ENCODE measurements around the gene KCNE4.

Gene KCNE4

DNA sequence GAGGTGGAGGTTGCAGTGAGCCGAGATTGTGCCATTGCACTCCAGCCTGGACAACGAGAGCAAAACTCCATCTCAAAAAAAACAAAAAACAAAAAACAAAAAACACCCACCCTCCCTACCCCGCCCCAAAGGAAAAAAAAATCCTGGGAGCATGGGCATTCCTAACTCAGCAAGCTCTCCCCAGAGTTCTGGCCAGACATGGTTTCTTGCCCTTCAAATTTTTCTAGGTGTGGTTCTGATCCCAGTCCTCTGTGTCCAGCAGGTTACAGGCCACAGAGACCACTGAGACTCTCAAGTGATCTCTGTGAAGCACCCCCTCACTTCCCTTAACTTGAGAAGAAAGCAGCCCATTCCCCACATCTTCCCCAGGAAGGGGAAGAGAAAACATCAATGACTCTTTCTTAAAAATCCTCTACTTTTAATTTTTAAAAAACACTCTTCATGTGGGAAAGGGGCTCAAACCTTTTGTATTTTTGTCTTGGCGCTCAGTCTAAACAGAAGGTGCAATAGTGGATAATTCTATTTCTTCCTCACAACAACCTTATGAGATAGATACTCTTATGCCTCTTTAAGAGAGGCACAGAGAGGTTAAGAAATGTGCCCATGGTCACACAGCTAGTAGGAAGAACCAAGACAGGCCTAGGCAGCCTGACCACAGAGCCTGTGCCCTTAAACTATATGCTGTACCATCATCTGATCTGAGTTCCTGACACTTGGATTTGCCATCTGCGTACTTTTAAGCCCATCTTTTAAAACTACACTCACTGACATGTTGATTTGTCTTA, 6.9 kb upstream of the KCNE4 start:
- no peak overlapping the region for H3K27ac ChIP-seq
- TF ChIP-seq, protein P1, sequence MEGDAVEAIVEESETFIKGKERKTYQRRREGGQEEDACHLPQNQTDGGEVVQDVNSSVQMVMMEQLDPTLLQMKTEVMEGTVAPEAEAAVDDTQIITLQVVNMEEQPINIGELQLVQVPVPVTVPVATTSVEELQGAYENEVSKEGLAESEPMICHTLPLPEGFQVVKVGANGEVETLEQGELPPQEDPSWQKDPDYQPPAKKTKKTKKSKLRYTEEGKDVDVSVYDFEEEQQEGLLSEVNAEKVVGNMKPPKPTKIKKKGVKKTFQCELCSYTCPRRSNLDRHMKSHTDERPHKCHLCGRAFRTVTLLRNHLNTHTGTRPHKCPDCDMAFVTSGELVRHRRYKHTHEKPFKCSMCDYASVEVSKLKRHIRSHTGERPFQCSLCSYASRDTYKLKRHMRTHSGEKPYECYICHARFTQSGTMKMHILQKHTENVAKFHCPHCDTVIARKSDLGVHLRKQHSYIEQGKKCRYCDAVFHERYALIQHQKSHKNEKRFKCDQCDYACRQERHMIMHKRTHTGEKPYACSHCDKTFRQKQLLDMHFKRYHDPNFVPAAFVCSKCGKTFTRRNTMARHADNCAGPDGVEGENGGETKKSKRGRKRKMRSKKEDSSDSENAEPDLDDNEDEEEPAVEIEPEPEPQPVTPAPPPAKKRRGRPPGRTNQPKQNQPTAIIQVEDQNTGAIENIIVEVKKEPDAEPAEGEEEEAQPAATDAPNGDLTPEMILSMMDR (IDR thresholded peaks at IDR 0.05) = no peak
- TF ChIP-seq ZFX (IDR thresholded peaks at IDR 0.05; ENCODE audit: borderline replicate concordance) = no peak

DNA sequence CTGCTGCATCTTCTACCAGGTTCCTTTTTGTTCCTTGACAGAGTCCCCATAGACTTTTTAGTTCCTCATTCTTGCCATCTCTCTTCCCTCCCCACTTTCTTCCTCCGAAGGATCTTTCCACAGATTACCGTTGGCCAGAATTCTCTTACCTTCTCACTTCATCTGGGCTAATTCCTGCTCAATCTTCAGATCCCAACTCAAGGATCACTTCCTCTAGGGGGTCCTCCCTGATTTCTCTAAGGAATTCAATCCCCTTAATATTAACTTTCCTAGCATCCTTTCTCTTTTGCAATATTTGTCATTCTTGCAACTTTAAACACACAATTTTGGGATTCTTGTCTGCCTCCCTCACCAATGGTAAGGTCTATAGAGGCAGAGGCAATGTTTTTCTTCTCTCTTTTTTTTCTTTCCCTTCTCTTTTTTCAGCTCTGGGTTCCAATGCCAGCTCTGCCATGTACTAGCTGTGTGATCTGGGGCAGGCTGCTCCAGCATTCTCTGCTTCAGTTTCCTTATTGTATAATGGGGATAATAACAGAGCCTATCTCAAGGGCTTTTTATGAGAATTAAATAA, 5.4 kb upstream of the KCNE4 start:
- no peak for TF ChIP-seq ZFX (IDR thresholded peaks at IDR 0.05; ENCODE audit: borderline replicate concordance)
- TF ChIP-seq, protein P1 (IDR thresholded peaks at IDR 0.05) = no peak
- no peak overlapping the region for H3K27ac ChIP-seq

DNA sequence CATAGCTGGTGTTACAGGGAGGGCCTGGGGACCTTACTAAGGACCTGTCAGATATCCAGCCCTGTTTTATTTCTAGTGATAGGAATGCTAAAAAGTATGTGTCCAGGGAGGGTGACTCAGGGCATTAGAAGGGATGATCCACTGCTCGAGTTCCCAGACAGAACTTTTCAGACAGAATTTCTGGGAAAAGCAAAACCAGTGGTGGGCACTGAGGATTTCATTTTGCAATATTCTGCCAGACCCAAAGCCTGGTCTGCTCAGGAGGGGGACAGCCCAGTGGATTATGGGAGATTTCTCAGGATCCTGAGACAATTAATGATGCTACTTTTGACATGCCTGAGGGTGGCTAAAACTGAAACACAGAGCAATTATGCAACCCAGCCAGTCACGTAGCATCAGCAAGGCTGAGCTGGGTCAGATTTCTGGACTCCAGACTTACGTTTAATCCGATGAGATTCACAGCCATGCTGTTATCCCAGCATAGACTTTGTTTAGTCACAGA, 4.7 kb upstream of the KCNE4 start:
- no peak for TF ChIP-seq ZFX (IDR thresholded peaks at IDR 0.05; ENCODE audit: borderline replicate concordance)
- TF ChIP-seq, protein P1 (IDR thresholded peaks at IDR 0.05) = no peak
- H3K27ac ChIP-seq = no peak overlapping the region

DNA sequence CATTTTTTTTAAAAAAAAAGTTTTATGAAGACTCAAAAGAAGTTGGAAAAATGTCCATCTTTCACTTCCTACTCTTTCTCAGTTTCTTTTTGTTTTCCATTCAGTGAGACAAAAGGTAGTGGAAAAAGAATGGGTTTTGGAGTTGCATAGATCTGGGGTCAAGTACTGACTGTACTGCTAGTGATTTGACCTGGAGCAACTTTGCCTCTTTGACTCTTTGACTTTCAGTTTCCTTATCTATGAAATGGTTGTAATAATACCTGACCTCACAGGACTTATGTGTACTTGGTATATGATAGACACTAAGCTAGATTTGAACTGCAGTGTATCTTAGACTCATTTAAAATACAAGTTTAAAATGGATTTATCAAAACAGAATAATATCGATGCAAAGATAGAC, 3.5 kb upstream of the KCNE4 start:
- H3K27ac ChIP-seq = no peak overlapping the region
- no peak for TF ChIP-seq ZFX (IDR thresholded peaks at IDR 0.05; ENCODE audit: borderline replicate concordance)
- TF ChIP-seq, protein P1 (IDR thresholded peaks at IDR 0.05) = no peak

DNA sequence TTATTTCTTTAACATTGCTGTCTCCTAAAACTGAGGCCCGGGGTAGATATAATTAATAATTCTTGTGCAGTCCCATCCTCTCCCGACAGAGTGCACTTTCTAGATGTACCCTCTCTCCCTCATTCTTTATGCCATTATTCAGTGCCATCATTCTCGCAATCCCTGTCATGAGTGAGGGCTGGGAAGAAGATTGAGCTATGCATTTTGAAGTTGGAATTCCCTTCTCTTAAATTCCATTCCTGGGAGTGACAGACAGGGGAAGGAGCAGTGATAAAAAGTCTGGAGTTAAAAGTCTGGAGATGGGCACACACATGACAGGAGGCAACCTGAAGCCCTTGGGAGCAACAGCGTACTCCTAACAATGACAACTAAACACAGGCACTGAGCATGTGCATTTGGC, 2.6 kb upstream of the KCNE4 start:
- no peak for TF ChIP-seq ZFX (IDR thresholded peaks at IDR 0.05; ENCODE audit: borderline replicate concordance)
- TF ChIP-seq, protein P1 (IDR thresholded peaks at IDR 0.05) = no peak
- H3K27ac ChIP-seq = no peak overlapping the region

DNA sequence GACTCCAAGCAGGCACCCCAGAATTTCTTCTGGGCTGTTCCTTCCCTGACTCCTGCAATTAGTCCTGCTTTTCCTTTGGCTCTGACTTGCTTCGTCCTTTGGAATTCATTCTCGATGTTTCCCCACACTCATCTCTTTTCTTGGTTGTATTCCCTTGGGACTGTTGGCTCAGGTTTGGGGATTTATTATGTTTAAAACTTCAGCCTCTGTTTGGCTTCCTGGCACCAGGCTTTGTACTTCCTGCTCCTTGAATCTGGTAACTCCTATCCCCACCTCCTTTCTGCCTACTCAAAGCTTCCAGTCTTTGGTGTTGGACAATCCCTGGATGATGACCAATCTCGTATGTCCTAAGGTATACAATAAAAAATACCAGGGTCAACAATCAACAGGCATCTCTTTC, 1.8 kb upstream of the KCNE4 start:
- no peak for TF ChIP-seq ZFX (IDR thresholded peaks at IDR 0.05; ENCODE audit: borderline replicate concordance)
- TF ChIP-seq, protein P1 (IDR thresholded peaks at IDR 0.05) = no peak

DNA sequence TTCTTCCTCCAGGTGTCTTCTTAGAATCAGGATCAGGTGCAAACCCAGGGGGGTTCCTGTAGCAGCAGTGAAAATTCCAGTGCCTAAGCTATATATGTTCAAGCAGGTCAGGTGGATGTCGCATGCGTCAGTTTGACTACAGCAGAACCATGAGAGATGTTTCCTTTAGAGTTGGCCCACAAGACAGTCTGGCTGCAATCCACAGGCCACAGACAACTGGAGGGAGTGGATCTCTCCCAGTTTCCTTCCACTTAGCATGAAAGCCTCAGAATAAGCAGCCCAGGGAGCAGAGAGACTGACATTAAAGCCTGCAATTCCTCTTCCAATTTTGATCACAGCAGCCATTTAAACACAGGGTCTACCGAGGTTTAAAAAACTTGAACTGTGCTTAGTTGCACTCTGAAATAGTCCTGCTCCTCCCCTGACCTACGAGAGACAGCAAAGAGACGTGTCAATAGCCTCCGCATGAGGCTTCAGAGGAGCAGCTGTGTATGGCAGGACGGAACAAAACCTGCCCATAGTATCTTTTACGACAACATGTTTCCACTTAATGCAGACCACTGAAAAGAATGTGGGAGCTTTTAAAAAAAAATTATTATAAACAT, 988 bp upstream of the KCNE4 start:
- H3K27ac ChIP-seq = no peak overlapping the region
- TF ChIP-seq, protein P1 (IDR thresholded peaks at IDR 0.05) = no peak
- no peak for TF ChIP-seq ZFX (IDR thresholded peaks at IDR 0.05; ENCODE audit: borderline replicate concordance)

More for the DNA sequence above, 1.8 kb upstream of the KCNE4 start:
- no peak overlapping the region for H3K27ac ChIP-seq
